T47D (cell line): Measurements from ENCODE around the gene RAB3A.

Experiments used
- DNase-seq, 2 experiments: peaks; one replicate each; pipeline versions ENCODE4 v3.0.0 to v3.0.0-alpha.2; 2011 to 2012; ENCODE audit warnings: low read depth in 1 of 2, low spot score in 1 of 2
- JUND ChIP-seq: IDR thresholded peaks from 2 replicates; pipeline ENCODE4 v1.6.1; 2012; ENCODE audit warnings: low read depth
- in situ Hi-C: cut with HindIII; loops from 2 replicates; pipeline ENCODE4 v1.10.0; 2016; ENCODE audit warnings: low sequenced_read_pairs, low pct_unique_long_range_greater_than_20kb

RAB3A gene, protein sequence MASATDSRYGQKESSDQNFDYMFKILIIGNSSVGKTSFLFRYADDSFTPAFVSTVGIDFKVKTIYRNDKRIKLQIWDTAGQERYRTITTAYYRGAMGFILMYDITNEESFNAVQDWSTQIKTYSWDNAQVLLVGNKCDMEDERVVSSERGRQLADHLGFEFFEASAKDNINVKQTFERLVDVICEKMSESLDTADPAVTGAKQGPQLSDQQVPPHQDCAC

DNA sequence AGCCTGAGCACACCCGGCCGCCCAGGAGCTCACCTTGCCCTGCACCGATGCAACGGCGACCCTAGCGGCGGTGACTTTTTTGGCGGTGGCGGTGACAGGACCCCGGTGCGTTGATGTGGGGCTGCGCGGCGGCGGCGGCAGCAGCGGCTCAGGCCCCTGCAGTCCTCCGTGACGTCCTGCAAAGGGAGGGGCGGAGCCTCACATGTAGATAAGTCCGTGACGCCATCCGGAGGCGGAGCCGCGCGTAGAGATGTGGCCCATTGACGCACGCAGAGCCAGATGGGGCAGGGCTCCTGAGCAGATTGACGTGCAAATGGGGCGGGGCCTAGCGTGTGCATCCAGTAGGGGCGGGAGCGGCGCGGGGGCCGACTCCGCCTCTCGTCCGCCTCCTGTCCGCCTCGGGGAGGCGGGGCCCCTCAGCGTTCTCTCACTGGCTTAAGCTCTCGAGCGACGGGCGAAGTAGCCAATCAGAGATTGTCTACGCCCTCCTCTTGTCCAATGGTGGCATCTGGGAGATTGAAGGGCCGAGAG lies at the start of gene RAB3A:
Gene RAB3A, minus strand, starts transcription at position 180 of the 531 bp plus-strand sequence. CDS start 1,302 bp downstream, outside the sequence.
- in situ Hi-C loops, result no loop called here
- TF ChIP-seq JUND, result no peak
- DNase-seq, result peak; percentile 90 to 99

DNA sequence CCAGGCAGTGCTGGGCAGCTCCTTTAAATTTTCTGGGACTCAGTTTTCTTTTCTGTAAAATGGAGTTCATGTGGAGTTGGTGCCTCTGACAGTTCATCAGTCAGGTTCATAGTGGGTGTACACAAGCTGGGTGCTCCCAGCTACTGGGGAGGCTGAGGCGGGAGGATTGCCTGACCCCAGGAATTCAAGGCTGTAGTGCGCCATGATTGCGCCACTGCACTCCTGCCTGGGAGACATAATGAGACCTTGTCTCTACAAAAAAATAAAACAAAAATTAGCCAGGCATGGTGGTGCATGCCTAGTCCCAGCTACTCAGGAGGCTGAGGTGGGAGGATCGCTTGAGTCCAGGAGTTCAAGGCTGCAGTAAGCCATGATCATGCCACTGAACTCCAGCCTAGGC lies 49.3 kb upstream of the RAB3A start:
- in situ Hi-C loops, result no loop called here
- TF ChIP-seq JUND, result no peak
- no peak for DNase-seq

DNA sequence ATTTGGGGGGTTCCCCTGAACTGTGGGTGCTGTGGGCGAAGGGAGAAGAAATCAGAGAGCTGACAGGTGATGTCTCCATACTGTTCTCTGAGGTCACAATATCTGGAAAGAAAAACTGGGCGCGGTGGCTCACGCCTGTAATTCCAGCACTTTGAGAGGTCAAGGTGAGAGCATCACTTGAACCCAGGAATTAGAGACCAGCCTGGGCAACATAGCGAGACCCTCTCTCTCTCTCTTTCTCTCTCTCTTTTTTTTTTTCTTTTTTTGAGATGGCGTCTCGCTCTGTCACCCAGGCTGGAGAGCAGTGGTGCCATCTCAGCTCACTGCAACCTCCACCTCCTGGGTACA lies 48.5 kb upstream of the RAB3A start:
- no peak for TF ChIP-seq JUND
- in situ Hi-C loops, result no loop called here
- DNase-seq, result no peak

- in situ Hi-C loops, result no loop called here
- TF ChIP-seq JUND, result no peak
- DNase-seq, result peak; percentile 60 to 70
Observed at GRCh38 chr19:18251587-18252369, 47.9 kb upstream of the RAB3A start.

DNA sequence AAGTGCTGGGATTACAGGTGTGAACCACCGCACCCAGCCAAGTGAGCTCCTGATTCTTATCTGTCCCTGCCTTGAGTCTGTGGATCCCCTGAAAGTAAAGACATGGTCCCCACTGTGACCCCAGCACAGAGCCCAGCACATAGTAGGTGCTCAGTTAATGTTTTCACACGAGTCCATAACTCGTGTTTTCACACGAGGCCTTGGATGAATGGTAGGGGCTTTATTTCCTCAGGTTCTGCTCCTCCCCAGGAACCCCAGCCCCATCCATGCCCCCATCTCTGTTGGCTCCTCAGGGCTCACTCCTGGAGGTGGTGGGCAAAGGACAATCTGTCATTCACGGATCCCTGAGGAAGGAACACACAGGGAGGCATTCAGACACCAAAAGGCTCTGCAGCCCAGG lies 46.0 kb upstream of the RAB3A start:
- TF ChIP-seq JUND, result no peak
- in situ Hi-C loops, result no loop called here
- no peak for DNase-seq

- no peak for TF ChIP-seq JUND
- DNase-seq, result no peak
- in situ Hi-C loops, result no loop called here
Observed at GRCh38 chr19:18245297-18245696, 41.5 kb upstream of the RAB3A start.

- TF ChIP-seq JUND, result no peak
- in situ Hi-C loops, result no loop called here
- peak in 1 of 2 experiments; percentile 35 for DNase-seq
Observed at GRCh38 chr19:18239303-18239702, 35.5 kb upstream of the RAB3A start.

- TF ChIP-seq JUND, result no peak
- DNase-seq, result no peak
- in situ Hi-C loops, result no loop called here
Observed at GRCh38 chr19:18234194-18234593, 30.4 kb upstream of the RAB3A start.

- in situ Hi-C loops, result no loop called here
- DNase-seq, result peak; percentile 77 to 78
- TF ChIP-seq JUND, result no peak
Observed at GRCh38 chr19:18233224-18233825, 29.5 kb upstream of the RAB3A start.

GRCh38 chr19:18232540-18233223 lies 28.8 kb upstream of the RAB3A start:
- in situ Hi-C loops, result no loop called here

GRCh38 chr19:18231775-18232174 lies 27.9 kb upstream of the RAB3A start:
- no peak for DNase-seq
- TF ChIP-seq JUND, result no peak
- in situ Hi-C loops, result no loop called here

More at GRCh38 chr19:18232540-18233223, 28.8 kb upstream of the RAB3A start:
- TF ChIP-seq JUND, result no peak
- DNase-seq, result no peak

DNA sequence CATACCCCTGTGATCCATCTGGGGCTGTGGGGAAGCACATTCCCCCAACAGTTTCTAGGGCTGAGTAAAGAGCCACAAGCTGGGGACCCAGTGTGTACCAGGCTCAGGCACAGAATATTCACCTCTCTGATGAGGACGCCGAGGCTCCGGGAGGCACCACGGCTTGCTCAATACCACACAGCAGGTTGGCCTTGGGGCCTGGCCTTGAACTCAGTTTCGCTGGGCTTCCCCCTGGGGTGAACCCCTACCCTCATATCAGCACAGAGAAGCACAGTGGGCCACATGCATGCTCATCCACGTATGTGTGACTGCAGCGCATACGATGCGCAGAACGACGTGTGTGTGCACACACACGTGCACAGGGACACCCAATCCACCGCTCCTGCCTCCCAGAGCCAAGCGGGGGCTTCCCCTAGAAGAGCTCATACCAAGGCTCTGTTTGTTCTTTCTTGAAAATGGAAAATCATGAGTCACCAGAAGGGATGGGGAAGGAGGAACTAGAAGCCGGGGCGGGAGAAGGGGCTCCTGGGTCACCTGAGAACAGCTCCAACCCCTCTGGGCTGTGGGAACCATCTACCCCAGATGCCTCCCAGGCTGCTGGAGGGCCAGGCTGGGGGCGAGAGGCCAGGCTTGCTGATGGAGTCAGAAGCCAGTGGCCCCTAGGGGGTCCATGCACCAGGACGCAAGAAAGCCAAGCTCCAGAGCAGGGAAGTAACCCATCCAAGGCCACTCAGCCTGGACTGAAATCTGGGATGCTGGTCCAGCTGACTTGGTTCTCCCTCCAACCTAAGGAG lies 27.3 kb upstream of the RAB3A start:
- DNase-seq, result no peak
- in situ Hi-C loops, result no loop called here
- no peak for TF ChIP-seq JUND
